HepG2 (cell line): ENCODE data around the gene NFASC. TPM values are rescaled to one million over a fixed set of nuclear protein-coding genes. Genes with fewer than 3 reads are reported as not detected.

Experiments
- ATAC-seq: fragments of 200-7000 bp; cut with Tn5 transposase; 3 replicates; pipeline ENCODE4 v1.9.1; 2020; ENCODE audit warnings: mild to moderate bottlenecking, moderate library complexity
- BruUV-seq: library from RNA; stranded (reverse); fragments of 400-500 nt; replicated peaks from 2 replicates; lab custom pipeline; 2021; lab: Mats Ljungman, UMichigan
- CTCF ChIA-PET: fragments of 300-600 bp; formaldehyde crosslinking; extraction: SDS; loops from one replicate; lab custom pipeline; 2021; ENCODE audit warnings: low total read pairs, inconsistent platforms, low intra/inter-chr PET ratio; lab: Yijun Ruan, JAX
- POLR2A ChIA-PET: fragments of 350-600 bp; sonication (Branson Sonifier 250); formaldehyde crosslinking; loops from one replicate; lab custom pipeline; 2020; ENCODE audit warnings: antibody characterized with exemption, inconsistent platforms; lab: Yijun Ruan, JAX
- DNase-seq: peaks from one replicate; pipeline ENCODE4 v3.0.0-alpha.2; 2015; ENCODE audit warnings: low spot score
- FAIRE-seq: peaks from 3 replicates; lab custom pipeline; 2011; peaks lifted over from hg19 to GRCh38; lab: Jason Lieb, UNC
- H2AFZ ChIP-seq: one replicate; pipeline ENCODE4 v1.6.1; 2011; ENCODE audit warnings: low read length, inconsistent platforms
- H3K27ac ChIP-seq: fragments of 300-600 bp; 3 replicates; pipeline ENCODE4 v1.8.0; 2011; ENCODE audit warnings: mixed run types, mild to moderate bottlenecking, mixed read lengths, low read length, inconsistent platforms; ENCODE audit not compliant: insufficient read depth; ENCODE audit errors: extremely low read length
- H3K27me3 ChIP-seq, 2 experiments: fragments of 200-600 bp in 1 of 2; 2 replicates in 1 of 2; 3 replicates in 1 of 2; pipeline versions ENCODE4 v1.6.0 to v1.8.0; 2011; ENCODE audit warnings: low read length in 2 of 2, mild to moderate bottlenecking in 2 of 2, moderate library complexity in 2 of 2, inconsistent platforms in 1 of 2; ENCODE audit not compliant: insufficient read depth in 2 of 2, control insufficient read depth in 1 of 2
- H3K36me3 ChIP-seq, 2 experiments: fragments of 200-600 bp in 1 of 2; replicated peaks in 1 of 2; 2 replicates in 1 of 2; 3 replicates in 1 of 2; pipeline versions ENCODE4 v1.5.1 to v1.8.0; 2011; ENCODE audit warnings: low read length in 2 of 2, inconsistent platforms in 1 of 2; ENCODE audit not compliant: insufficient read depth in 2 of 2, control insufficient read depth in 1 of 2
- H3K4me1 ChIP-seq: 2 replicates; pipeline ENCODE4 v1.5.1; 2012; ENCODE audit warnings: low read length, inconsistent platforms; ENCODE audit not compliant: insufficient read depth
- H3K4me2 ChIP-seq: 2 replicates; pipeline ENCODE4 v1.6.0; 2011; ENCODE audit warnings: low read depth, low read length, inconsistent platforms
- H3K4me3 ChIP-seq, 3 experiments: fragments of 200-600 bp in 1 of 3; sonication (generic), shearing (Covaris generic) in 1 of 3; replicated peaks in 1 of 3; 2 replicates each; pipeline ENCODE4 v1.5.1; 2011 to 2016; ENCODE audit warnings: low read length in 3 of 3, inconsistent platforms in 2 of 3, low read depth in 2 of 3, mild to moderate bottlenecking in 2 of 3, control low read depth in 1 of 3, mixed read lengths in 1 of 3; ENCODE audit not compliant: insufficient read depth in 1 of 3
- H3K79me2 ChIP-seq: one replicate; pipeline ENCODE4 v1.6.1; 2011; ENCODE audit warnings: low read length, inconsistent platforms; ENCODE audit not compliant: insufficient read depth
- H3K9ac ChIP-seq: 2 replicates; pipeline ENCODE4 v1.6.0; 2011; ENCODE audit warnings: mild to moderate bottlenecking, low read depth, low read length, inconsistent platforms; ENCODE audit not compliant: insufficient read depth
- H3K9me3 ChIP-seq: 2 replicates; pipeline ENCODE4 v1.5.1; 2012; ENCODE audit warnings: mild to moderate bottlenecking, low read length
- H4K20me1 ChIP-seq: 2 replicates; pipeline ENCODE4 v1.6.0; 2011; ENCODE audit warnings: inconsistent platforms, mild to moderate bottlenecking, low read length, moderate library complexity; ENCODE audit not compliant: insufficient read depth
- ADNP ChIP-seq: sonication (generic); formaldehyde crosslinking; IDR thresholded peaks from 2 replicates; pipeline ENCODE4 v1.4.0; 2020; ENCODE audit warnings: missing genetic modification reagents
- CHD4 ChIP-seq: fragments of 200-600 bp; sonication (generic); IDR thresholded peaks from 2 replicates; pipeline ENCODE4 v1.7.0; 2017; ENCODE audit warnings: mild to moderate bottlenecking, low read length, borderline replicate concordance
- FOXK1 ChIP-seq: sonication (generic); formaldehyde crosslinking; IDR thresholded peaks from 2 replicates; pipeline ENCODE4 v1.4.0; 2020; ENCODE audit warnings: low read depth, missing genetic modification reagents, borderline replicate concordance
- FOXM1 ChIP-seq: sonication (generic); formaldehyde crosslinking; IDR thresholded peaks from 2 replicates; pipeline ENCODE4 v1.5.0; 2020; ENCODE audit warnings: missing genetic modification reagents
- KAT7 ChIP-seq: IDR thresholded peaks from 2 replicates; pipeline ENCODE4 v1.6.1; 2018; ENCODE audit warnings: borderline replicate concordance, missing compliant biosample characterization
- MXD4 ChIP-seq: IDR thresholded peaks from 2 replicates; pipeline ENCODE4 v1.6.1; 2016; ENCODE audit warnings: mild to moderate bottlenecking, missing biosample characterization, missing genetic modification reagents
- NCOR1 ChIP-seq: fragments of 200-600 bp; sonication (generic); IDR thresholded peaks from 2 replicates; pipeline ENCODE4 v1.7.0; 2017; ENCODE audit warnings: antibody characterized with exemption, low read length, borderline replicate concordance
- NR1H2 ChIP-seq: sonication (generic); formaldehyde crosslinking; IDR thresholded peaks from 2 replicates; pipeline ENCODE4 v1.8.1; 2022; ENCODE audit warnings: low read depth, missing genetic modification reagents, borderline replicate concordance
- NR2C2 ChIP-seq: sonication (generic); formaldehyde crosslinking; IDR thresholded peaks from 2 replicates; pipeline ENCODE4 v1.4.0; 2020; ENCODE audit warnings: missing genetic modification reagents, mild to moderate bottlenecking, moderate library complexity, borderline replicate concordance
- POLR2G ChIP-seq: fragments of 200-400 bp; formaldehyde crosslinking; IDR thresholded peaks from 2 replicates; pipeline ENCODE4 v1.6.1; 2018; ENCODE audit warnings: mild to moderate bottlenecking, low read depth, low read length, moderate library complexity
- RCOR2 ChIP-seq: IDR thresholded peaks from 2 replicates; pipeline ENCODE4 v1.6.1; 2016; ENCODE audit warnings: missing biosample characterization, missing genetic modification reagents
- ZNF441 ChIP-seq: sonication (generic); formaldehyde crosslinking; IDR thresholded peaks from 2 replicates; pipeline ENCODE4 v1.7.0; 2021; ENCODE audit warnings: missing genetic modification reagents, borderline replicate concordance
- ZNF772 ChIP-seq: sonication (generic); formaldehyde crosslinking; IDR thresholded peaks from 2 replicates; pipeline ENCODE4 v1.5.0; 2020; ENCODE audit warnings: mild to moderate bottlenecking, missing genetic modification reagents
- ZSCAN21 ChIP-seq: sonication (generic); formaldehyde crosslinking; IDR thresholded peaks from 2 replicates; pipeline ENCODE4 v1.8.0; 2022; ENCODE audit warnings: mild to moderate bottlenecking, missing genetic modification reagents, moderate library complexity, borderline replicate concordance
- WGBS: methylation state at CpG from one replicate; pipeline ENCODE4 v1.1.6; 2017; ENCODE audit warnings: low lambda C conversion rate; 5-methylcytosine and 5-hydroxymethylcytosine counted together
- in situ Hi-C: cut with HindIII; loops from 2 replicates; pipeline ENCODE4 v1.10.0; 2017; ENCODE audit warnings: low pct_unique_long_range_greater_than_20kb; ENCODE audit not compliant: extremely low pct_ligation_motif_present
- intact Hi-C: fragments of 100-400 bp; cut with micrococcal nuclease; formaldehyde crosslinking; loops from one replicate; pipeline ENCODE4 v1.10.0; 2022; ENCODE audit not compliant: unreplicated experiment
- polyA plus RNA-seq, 8 experiments: library from polyadenylated mRNA; depleted of rRNA in 3 of 8; stranded (reverse) in 7 of 8; unstranded in 1 of 8; fragments of >200 nt; fragmentation: Illumina TruSeq in 4 of 8; extraction: Trizol in 4 of 8; gene quantifications; 2 replicates each; pipeline versions ENCODE4 v1.2.1 to v1.2.3, GENCODE V29; 2011 to 2016; ENCODE audit warnings: low read depth in 4 of 8, missing spikeins in 1 of 8, mixed read lengths in 1 of 8; ENCODE audit not compliant: insufficient read depth in 1 of 8
- total RNA-seq, 5 experiments: library from RNA; depleted of rRNA; stranded (reverse); fragments of >200 nt; fragmentation: Illumina TruSeq; extraction: Trizol; gene quantifications; 2 replicates each; pipeline ENCODE4 v1.2.3, GENCODE V29; 2016; ENCODE audit warnings: low read depth in 1 of 5
- TF ChIP-seq, protein P1 (sequence below): sonication (generic); formaldehyde crosslinking; IDR thresholded peaks from 2 replicates; pipeline ENCODE4 v1.9.0; 2021; ENCODE audit warnings: missing genetic modification reagents, mild to moderate bottlenecking, borderline replicate concordance
- TF ChIP-seq, protein P2 (sequence below): fragments of 450-650 bp; IDR thresholded peaks from 2 replicates; pipeline ENCODE4 v1.6.1; 2017; ENCODE audit warnings: mild to moderate bottlenecking

NFASC gene
- total and polyA plus RNA-seq, 2 of the 13 experiments (the other 11 are each of a cell fraction or from before 2014, with no cell fraction given) = not detected

DNA sequence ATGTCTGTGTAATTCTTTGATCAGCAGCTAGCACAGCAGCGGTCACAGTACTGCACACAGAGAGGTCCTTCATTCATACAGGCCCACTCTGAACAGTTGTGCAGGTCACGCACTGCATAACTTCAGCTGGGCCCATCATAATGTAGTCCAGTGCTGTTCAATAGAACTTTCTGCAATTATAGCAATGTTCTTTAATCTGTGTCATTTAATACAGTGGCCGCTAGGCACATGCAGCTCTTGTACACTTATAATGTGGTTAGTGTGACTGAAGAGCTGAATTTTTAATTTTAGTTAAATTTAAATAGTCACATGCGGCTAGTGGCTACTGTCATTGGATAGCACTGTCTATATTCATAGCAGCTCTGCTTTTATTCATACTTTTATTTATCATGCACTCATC lies 48.7 kb upstream of the NFASC start:
- ChIA-PET POLR2A (no interaction called here), CTCF (no interaction called here)
- no peak overlapping the region for H3K4me2 ChIP-seq
- FAIRE-seq (no peak), DNase-seq (no peak), ATAC-seq (no peak)
- no TSS peak for BruUV-seq
- intact Hi-C loops (no loop called here), in situ Hi-C loops (no loop called here)
- H3K9me3 ChIP-seq = no peaks in the 10 kb centered on the region
- H3K36me3 ChIP-seq = no peaks in the 10 kb centered on the region
- no peak overlapping the region for H3K9ac ChIP-seq
- H3K27me3 ChIP-seq = 0 out of 5 replicates have a peak, but pooled peaks cover 0 to 3% of the 10 kb centered on the region in 2 experiments
- no peak overlapping the region for H3K4me3 ChIP-seq
- H4K20me1 ChIP-seq = no peaks in the 10 kb centered on the region
- WGBS = 23% methylated on average over 4 of the region's 4 CpGs
- no peaks in the 10 kb centered on the region for H3K79me2 ChIP-seq
- TF ChIP-seq, protein P1, sequence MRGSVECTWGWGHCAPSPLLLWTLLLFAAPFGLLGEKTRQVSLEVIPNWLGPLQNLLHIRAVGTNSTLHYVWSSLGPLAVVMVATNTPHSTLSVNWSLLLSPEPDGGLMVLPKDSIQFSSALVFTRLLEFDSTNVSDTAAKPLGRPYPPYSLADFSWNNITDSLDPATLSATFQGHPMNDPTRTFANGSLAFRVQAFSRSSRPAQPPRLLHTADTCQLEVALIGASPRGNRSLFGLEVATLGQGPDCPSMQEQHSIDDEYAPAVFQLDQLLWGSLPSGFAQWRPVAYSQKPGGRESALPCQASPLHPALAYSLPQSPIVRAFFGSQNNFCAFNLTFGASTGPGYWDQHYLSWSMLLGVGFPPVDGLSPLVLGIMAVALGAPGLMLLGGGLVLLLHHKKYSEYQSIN (CRISPR knock-in tag) = no peak
- H3K27ac ChIP-seq = no peak overlapping the region
- H3K4me1 ChIP-seq = no peaks in the 10 kb centered on the region
- no peak overlapping the region for H2AFZ ChIP-seq

DNA sequence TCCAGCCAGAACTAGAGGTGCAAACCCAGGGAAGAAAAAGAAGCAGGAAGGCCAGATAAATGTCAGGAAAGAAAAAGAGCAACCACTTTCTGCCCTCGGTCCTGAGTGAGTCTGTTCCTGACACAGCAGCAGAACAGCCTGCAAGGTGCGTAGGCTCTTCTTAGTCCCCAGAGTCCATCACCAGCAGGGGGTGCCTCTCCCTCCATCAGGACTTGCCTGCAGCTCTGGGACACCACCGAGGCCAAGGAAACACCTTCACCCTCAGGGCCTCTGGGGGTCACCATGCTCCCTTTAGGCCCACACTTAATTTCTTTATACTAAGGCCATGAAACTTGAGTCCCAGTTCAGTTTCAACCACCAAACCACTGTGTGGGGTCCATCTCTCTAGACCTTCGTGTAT lies 43.7 kb upstream of the NFASC start:
- no peaks in the 10 kb centered on the region for H3K36me3 ChIP-seq
- ChIA-PET POLR2A (no interaction called here), CTCF (interaction anchor here (1.9 kb wide), 1 partner anchor 115 kb away, joined by 10 read pairs; no protein-coding TSS in a partner anchor)
- no peak overlapping the region for H2AFZ ChIP-seq
- DNase-seq (peak; percentile 27), ATAC-seq (peak; percentile 84), FAIRE-seq (peak; percentile 49)
- 5% methylated on average over 3 of the region's 4 CpGs for WGBS
- no TSS peak for BruUV-seq
- H3K9me3 ChIP-seq = no peaks in the 10 kb centered on the region
- H3K79me2 ChIP-seq = no peaks in the 10 kb centered on the region
- no peak overlapping the region for H3K9ac ChIP-seq
- no peaks in the 10 kb centered on the region for H3K4me1 ChIP-seq
- no peaks in the 10 kb centered on the region for H4K20me1 ChIP-seq
- H3K4me3 ChIP-seq = no peak overlapping the region
- intact Hi-C loops (loop anchor here (1.0 kb wide), 1 partner anchor 114 kb away; no protein-coding TSS in a partner anchor), in situ Hi-C loops (no loop called here)
- no peak overlapping the region for H3K27ac ChIP-seq
- no peak overlapping the region for H3K4me2 ChIP-seq
- H3K27me3 ChIP-seq = peaks cover 2 to 21% of the 10 kb centered on the region in 2 experiments; a peak in 2 of 5 replicates
- TF ChIP-seq ZNF772 (CRISPR knock-in tag) (no peak), RCOR2 (CRISPR knock-in tag) (no peak), CHD4 (no peak), ZNF441 (CRISPR knock-in tag) (no peak), POLR2G (no peak), NCOR1 (no peak), FOXM1 (CRISPR knock-in tag) (no peak), ZSCAN21 (no peak), ADNP (no peak), NR1H2 (CRISPR knock-in tag) (no peak), MXD4 (CRISPR knock-in tag) (no peak), KAT7 (no peak), FOXK1 (CRISPR knock-in tag) (no peak), NR2C2 (CRISPR knock-in tag) (no peak)
- TF ChIP-seq, protein P2, sequence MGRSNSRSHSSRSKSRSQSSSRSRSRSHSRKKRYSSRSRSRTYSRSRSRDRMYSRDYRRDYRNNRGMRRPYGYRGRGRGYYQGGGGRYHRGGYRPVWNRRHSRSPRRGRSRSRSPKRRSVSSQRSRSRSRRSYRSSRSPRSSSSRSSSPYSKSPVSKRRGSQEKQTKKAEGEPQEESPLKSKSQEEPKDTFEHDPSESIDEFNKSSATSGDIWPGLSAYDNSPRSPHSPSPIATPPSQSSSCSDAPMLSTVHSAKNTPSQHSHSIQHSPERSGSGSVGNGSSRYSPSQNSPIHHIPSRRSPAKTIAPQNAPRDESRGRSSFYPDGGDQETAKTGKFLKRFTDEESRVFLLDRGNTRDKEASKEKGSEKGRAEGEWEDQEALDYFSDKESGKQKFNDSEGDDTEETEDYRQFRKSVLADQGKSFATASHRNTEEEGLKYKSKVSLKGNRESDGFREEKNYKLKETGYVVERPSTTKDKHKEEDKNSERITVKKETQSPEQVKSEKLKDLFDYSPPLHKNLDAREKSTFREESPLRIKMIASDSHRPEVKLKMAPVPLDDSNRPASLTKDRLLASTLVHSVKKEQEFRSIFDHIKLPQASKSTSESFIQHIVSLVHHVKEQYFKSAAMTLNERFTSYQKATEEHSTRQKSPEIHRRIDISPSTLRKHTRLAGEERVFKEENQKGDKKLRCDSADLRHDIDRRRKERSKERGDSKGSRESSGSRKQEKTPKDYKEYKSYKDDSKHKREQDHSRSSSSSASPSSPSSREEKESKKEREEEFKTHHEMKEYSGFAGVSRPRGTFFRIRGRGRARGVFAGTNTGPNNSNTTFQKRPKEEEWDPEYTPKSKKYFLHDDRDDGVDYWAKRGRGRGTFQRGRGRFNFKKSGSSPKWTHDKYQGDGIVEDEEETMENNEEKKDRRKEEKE = no peak
